Fibroblast of peridontal ligament (primary cell): ENCODE results near the gene DCLK1.
A peak's percentile ranks its signal among the peaks of the same experiment; 100 is the strongest.

Experiments
- DNase-seq: peaks from one replicate; pipeline ENCODE4 v3.0.0-alpha.2; 2010; ENCODE audit errors: extremely low read depth

DCLK1 gene

DNA sequence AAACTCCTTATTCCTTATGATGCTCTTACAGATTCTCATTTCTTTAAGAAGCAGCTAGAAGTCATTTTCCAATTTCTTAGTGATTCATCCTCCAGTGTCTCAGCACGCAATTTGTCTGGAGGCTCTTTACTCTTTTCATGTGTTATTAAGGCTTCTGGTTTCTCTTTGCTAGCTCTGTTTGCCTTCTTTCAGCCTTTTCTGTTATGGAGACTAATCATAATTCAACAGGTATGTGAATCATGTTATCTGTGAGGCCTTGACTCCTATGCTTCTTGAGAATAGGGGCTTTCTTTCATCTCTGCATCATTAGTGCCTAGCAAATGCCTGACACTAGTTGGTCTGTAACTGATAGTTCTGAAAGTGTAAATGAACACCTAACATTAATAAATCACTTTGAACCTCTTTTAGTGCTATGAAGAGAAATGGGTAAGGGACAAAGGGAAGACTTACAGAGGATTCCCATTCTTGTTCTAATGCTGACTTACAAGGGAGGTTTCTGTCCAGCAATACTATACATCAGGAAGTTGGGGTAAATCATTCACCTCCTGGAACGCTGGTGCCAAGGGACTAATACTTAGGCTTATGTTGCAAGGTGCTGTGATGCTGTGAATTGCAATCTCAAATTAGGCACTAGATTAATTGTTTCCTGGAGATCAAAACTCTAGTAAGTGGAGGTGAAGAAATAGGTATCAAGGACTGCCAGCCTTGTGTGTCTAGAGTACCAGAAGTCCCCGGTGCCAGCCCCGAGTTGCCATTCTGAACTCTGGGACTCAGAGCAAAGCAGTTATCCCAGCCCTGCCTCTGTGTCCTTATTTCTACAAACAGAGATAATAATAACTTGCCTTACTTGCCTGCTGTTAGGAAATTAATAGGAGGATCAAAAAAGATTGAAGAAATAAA is 265.6 kb downstream of the DCLK1 start:
- DNase-seq: no peak

DNA sequence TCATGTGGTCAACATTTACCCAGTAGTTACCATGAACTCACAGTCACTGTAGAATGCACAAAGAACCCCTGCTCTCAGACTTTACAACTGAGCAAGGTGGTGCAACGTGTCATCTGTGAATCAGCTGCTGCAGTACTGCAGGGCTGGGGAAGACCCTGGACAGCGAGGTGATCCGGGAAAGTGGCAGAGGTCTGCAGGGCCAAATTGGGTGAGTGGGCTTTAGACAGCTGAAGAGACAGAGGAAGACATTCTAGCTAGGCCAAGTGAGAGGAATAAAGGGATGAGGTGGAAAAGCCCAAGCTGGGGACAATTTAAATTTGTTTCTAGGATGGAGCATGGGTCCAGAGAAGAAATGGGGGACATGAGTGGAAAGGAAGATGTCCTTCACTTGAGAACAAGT is 270.5 kb downstream of the DCLK1 start:
- DNase-seq: no peak

DNA sequence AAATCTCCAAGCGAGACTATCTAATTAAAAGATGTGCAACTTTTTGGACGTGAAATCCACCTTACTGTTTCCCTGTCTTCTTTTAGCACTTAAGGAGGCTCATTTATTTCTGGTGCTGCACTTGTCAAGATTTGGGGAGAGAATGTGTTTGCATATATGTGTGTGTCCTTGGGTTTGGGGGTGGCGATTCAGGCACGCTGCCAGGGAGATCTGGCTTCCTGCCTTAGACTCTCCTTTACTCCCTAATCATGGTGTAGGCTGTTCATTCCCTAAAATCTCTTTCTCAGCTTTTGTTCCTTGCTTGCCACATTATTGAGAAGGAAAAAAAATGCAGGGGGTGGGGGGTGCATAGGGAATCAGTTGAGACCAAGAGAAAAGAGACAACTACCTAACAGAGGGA is 271.2 kb downstream of the DCLK1 start:
- DNase-seq: no peak

DNA sequence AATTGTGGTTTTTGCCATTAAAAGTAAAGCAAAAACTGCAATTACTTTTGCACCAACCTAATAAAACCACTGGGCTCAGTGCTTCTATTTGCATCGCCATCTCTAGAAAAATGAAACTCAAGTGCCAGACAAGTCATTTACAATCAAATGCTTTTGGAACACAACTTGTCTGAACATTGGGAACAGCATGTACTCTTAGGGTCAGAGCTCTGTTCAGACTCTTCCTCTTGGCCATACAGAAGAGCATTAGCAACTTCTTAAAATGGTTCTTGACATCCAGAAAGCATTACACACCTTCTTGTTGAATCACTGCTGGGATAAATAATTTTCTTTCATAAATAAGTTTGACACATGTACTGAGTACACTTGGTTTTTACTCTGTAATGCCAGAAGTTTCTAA is 272.5 kb downstream of the DCLK1 start:
- no peak for DNase-seq

DNA sequence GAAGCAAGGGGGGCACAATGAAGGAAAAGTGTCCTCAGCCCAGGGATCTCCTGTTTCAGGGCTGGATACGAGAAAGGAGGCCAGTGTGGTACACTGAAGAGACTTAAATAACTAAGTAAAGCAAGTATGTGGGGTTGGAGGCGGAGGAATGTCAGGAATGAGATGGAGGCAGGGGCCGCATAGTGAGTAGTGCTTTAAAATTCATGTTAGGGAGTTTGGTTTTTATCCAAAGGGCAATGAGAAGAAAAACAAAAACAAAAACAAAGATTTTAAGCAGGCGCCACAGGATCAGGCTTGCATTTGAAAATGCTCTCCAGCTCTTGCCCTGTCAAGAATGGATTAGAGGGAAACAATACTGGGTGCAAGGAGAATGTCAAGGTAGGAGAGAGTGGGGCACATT is 273.4 kb downstream of the DCLK1 start:
- peak; percentile 16 for DNase-seq

DNA sequence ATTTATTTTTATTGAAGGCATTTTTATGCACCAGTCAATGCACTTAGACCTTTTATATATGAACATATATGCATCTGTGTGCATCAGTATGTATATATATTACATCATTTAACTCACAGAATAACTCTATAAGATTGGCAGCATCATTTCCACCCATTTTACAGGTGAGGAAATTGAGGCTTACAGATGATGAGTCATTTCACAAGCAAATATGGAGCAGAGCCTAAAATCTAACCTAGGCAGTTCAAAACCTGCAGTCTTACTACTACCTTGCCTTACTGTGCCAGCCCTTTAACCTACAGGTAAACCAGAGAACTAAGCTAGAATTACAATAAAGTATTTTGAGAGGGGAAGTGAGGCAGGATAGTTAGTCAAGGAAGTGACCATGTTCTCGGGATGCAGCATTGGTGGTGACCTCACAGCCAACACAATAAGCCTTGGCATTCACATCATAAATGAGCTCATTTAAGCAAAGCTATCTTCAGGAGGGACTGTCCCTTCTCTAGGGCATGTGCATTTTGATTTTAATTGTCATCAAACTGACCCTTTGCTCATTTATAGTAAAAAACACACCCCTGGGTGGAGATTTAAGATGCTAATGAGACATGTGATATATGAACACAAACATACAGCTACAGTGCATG is 274.3 kb downstream of the DCLK1 start:
- DNase-seq: no peak

DNA sequence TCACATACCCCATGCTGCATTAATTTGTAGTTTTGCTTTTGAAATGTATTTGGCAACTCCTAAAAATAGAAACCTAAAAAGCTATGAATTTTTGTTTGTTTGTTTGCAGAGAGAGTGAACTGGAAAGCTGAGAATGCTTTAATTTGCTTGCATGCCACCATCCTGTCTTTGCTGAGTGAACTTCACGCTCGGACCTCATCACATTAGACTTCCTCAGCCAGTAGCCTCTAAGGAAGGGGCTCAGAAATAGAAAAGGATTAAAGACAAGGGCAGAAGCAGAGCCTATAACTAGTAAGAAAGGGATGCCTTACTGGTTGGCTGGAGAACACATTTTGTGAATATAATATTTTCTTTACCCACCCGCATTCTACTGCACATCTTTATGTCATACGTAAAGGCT is 275.1 kb downstream of the DCLK1 start:
- no peak for DNase-seq

DNA sequence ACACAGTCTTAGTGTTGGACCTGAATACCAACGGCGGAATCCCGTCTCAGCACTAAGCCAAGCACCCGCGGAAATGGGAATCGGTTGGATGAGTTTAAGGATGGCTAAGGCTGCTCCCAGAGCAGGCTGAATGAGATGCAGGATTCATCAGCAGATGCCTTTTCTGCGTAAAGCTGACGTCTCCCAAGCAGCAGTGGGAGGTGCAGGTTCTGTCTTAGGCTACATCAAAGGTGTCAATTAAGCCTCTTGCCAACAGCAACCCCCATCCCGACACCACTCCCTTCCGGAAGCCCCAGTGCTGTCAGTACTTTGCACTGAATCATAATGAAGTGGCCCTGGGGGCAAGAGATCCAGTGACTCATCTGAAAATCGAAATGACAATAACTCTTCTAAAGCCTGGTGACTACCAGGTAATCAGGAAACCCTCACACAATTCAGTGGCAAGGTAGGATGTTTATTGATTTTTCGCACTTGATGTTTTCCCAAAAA is 275.6 kb downstream of the DCLK1 start:
- DNase-seq: no peak

DNA sequence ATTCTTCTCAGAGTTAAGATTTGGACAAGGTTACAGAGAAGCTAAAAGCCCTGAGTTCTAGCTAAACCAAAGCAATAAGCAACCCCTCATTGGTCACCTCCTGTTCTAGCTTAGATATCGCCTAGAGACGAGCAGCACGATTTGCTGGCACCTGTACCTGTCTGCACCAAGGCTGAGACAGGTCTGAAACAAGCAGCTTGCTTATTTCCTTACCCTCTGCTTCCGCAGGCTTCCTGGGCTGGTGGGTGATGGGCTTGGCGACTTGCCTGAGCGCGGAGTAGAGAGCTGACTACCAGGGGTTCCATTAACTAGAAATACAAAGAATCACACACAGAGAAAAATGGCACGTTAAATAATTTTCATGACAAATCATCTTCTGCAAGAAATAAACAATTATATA is 276.9 kb downstream of the DCLK1 start:
- no peak for DNase-seq

DNA sequence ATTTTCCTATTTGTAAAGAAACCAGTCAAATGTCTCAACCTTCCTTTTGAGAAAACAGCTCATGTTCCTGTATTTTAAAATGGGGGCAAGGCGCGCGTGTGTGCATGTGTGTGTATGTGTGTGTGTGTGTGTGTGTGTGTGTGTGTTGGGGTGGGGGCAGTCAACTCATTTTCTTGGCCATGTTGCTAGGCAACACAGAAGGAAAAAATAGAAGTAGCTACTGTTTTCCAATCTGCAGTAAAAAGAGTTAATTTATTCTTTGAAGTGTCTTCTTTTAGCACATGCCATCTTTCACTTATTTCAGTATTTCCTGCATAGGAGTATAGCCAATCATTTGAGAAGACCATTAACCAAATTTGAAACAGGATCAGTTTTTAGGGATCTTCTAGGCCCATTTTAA is 279.3 kb downstream of the DCLK1 start:
- no peak for DNase-seq

DNA sequence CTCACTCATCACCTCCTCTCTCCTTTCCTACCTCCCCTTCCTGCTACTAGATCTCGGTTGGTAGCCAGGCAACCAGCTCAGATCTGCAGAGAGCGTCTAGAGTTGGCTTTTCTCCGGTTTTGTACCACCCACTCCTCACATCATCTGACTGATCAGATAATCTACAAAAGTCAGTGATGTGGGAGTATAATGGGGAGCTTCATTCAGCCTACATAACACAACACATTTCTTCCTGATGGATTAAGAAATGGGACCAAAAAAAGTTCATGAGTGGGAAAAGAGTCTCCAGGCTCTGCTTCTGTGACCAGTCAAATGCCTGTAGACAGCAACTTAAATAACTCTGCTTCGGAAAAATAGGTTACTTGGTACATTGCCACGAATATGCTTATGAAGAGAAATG is 279.8 kb downstream of the DCLK1 start:
- DNase-seq: no peak

DNA sequence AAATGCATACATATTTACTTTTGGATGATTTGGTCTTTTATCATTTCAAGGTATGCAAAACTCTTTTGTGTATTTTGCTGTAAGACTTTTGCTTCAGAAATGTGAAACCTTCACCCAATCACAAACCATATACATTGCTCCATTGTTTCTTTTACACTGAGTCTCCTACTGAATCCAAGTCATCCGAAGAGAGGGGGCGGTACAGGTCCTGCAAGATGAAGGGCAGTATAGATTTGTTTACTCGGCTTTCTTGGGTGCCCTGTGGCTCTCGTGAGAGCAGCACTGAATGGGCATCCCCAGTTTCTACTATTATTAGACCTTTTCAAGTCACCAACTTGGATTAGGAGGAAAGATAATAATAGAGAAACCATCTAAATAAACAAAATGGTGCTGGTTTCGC is 280.6 kb downstream of the DCLK1 start:
- no peak for DNase-seq

DNA sequence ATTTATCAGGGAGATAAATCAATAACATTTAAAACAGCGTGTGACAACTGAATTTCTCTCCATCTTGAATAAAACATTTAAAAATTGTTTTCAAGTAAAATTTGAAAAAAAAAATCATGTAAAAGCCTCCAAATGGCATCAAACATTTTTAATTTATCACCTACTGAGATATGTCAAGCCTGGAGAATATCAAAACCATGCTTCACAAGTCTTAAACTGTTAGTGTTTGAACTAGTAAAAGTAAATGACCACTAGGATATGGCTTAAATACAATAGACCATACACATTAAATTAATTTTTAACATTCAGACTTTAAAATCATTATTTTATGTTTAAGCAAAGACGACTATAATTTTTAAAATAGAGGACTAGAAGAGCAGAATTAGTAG is 281.9 kb downstream of the DCLK1 start:
- no peak for DNase-seq

DNA sequence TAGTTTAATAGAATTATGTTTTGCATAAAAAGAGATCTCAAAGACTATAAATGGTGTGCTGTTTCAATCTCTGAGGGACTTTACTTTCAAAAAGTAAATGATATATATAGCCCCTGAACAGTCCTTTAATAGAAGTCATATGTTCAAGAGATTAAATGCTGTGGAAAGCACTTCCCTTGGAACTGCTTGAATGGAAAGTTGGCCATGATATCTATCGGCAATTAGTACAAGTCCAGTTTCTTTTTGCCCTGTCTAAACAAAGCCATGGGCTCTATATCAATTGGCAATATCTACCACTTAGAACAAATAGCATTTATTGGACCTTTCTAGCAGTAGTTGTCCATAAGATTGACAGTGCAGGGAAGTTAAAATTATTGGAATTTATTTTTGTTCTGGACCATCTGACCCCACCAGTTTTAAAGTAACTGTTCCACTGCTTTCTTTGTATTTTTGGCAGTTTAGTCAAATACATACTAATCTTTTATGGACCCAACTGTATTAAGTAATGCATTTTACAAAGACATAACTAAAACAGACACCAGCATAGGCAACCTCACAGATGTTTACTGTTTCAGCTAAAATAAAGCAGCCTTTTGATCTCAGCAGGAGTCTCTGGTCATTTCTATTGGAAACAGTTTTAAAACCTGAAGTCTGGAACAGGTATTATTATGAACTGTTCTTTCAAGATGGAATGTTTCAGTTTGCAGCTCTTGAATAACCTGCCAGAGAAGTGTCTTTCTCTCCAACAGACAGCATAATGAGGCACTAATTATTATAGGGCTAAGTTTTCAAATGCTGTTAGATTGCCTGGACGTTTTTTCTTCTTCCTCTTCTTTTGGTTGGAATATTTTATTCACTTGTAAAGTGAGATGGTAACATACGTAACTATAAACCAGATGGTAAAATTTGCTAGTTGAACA is 282.6 kb downstream of the DCLK1 start:
- DNase-seq: peak; percentile 69

DNA sequence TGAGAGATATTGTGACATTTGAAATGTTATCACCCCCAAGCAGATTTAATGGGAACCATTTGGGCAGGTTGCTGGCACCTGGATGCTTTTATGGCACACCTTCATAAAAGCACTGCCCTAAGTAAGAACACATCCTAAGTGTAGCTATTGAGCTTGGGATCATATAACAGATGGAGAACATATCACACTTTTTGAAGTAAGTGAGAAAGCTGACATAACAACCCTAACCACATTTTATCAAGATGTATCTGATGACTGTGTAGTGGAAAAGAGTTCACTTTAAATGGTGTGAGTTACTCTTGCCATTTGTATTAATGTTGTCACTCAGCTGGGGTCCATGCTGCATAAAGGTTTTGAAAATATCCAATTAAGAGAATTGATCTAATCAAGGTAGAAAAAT is 287.9 kb downstream of the DCLK1 start:
- no peak for DNase-seq

DNA sequence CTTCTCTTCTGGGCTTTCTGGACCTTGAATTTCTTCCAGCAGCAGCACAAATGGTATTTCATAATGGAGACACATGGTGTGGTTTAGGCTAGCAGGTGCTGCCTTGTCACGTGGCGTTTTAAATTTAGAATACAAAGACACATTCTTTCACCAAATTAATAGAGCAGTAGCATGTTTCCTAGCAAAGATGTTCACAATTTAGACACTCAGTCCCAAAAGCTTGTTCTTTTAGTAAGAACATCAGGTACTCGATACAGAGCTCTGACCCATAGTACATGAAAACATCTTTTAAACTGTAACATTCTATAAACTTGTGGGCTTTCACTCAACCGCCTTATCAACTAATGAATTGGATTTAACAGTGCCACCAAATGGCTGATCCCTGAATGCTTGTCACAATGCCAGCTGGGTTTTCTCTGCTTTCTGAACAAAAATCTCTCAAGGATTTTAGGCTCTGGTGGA is 290.1 kb downstream of the DCLK1 start:
- peak; percentile 18 for DNase-seq

DNA sequence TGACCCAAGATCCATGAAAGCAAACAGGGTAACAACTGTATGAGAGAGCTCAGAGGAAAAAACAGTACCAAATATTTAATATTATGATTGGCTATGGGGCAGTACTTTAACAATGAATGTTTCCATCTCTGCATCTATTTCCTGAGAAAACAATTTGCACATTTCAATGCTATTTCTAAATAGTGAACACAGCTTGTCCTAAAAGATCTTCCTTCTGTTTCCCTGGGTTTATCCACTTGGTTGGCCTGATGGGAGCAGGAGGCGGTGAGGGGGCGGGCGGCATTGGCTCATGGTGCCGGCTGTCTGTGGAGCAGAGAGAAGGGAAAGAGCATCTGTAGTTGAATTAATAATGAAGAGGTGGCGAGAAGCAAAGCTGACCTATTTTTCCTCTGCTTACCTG is 291.4 kb downstream of the DCLK1 start:
- DNase-seq: no peak

DNA sequence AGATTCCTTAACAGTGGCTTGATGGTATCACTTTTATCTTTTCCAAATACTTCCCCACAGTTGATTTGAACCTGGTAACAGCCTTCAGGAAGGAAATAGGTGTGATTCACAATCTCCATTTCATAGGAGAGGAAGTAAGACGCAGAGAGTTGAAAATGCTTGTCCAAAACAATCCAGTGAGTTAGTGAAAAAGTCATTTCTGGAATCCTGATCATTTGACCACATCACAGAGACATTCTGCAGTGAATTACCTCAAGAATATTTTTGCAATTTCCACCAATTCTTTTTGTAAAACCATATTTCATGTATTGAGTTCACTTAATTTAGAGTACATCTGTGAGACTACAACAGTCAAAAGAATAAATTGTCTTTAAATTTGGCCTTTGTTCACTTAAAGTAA is 292.8 kb downstream of the DCLK1 start:
- peak; percentile 87 for DNase-seq

DNA sequence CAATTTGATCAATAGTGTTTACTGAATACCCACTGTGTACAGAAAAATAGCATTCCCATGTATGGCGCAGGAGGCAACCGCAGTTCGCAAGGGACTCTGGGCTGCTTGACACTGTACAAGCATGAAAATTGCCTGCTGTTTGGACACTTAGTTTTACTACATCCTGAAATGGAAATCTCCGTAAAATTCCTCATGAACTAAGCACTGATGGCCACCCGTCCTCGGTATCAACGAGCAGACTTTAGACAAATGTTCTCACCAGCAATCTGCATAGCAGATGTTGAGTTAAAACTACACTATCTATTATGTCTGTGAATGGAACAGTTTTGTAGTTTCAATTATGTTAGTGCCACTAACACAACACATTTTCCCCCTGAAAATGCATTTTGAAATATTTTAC is 294.7 kb downstream of the DCLK1 start:
- no peak for DNase-seq

DNA sequence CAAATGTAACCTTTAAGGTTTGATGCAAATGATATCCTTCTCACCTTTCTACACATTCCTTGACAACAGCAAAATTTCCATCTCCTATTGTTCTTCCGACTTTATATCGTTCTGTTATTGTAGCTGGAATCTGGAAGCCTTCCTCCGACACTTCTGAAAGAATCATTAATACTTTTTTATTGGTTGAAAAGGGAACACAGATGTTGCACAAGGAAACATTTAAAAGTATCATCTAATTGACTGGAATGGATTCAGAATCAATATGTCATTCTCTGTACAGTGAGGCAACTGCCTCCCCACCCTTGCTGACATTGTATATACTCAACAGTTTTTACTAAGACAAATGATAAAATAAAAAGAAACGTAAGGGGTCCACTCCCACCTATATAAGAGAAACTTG is 295.2 kb downstream of the DCLK1 start:
- no peak for DNase-seq

DNA sequence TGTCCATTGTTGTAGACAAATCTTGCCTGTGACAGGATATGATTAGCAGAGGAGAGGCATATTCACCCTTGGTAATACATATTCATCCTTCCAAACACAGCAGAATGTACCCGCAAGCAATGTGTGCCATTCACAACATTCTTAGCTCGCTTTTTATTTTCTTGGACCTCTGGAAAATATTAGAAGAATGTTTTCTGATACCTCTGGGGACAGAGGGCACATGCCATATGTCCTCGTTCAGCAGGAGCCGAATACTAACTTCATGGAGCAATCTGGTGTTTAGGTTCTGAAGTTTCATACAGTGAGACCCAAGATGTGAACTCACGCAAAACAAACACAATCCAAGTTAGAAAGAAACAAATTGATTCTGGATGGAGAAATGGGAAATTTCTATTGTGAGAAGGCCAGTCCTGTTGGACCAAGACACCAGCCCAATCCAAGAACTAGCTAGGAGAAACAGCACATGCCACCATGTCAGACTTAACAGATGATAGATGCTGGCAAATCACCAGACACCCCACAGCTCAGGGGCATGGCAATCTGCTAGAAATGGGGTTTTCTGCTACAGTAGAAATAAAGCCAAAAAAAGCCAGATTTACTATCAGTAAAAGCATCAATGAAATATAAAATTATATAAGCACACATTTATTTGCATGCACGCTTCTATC is 297.4 kb downstream of the DCLK1 start:
- no peak for DNase-seq

DNA sequence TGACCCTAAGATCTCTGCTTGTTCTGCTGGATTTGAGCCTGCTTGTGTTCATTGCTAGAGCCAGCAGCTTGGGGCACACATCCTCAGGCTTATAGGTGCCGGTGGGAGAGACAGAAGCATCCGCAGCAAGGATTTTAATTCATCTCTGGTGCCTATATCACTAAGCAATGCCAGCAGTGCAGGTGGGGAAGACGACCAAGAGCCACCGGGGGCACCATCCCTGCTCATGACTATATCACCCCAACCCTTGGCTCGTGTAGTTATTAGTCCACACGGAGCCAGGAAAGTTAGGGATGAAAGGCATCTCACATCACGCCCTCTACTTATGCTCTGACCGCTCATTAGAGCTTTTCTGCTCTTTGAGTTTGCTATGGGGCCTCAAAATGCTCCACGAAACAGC is 298.2 kb downstream of the DCLK1 start:
- no peak for DNase-seq
